Psoas muscle (tissue), 8 donors: ENCODE data around the gene PLEKHH3. TPM values are rescaled to one million over a fixed set of nuclear protein-coding genes. Genes with fewer than 3 reads are reported as not detected.

Experiments
- ATAC-seq, 4 donors: fragments of 200-7000 bp; cut with Tn5 transposase; one replicate each; pipeline ENCODE4 v1.9.1; 2020; ENCODE audit warnings: moderate library complexity in 3 of 4, mild to moderate bottlenecking in 2 of 4
- DNase-seq, 2 donors: peaks; one replicate each; pipeline ENCODE4 v3.0.0-alpha.2; 2020
- H3K27ac ChIP-seq: fragments of 200-600 bp; one replicate; pipeline ENCODE4 v1.8.0; 2022
- H3K27me3 ChIP-seq, 3 donors: fragments of 200-600 bp in 1 of 3; one replicate each; pipeline versions ENCODE4 v1.6.1 to v1.8.0; 2013 to 2022; ENCODE audit warnings: low read length in 2 of 3, mild to moderate bottlenecking in 2 of 3, moderate library complexity in 1 of 3; ENCODE audit not compliant: insufficient read depth in 3 of 3
- H3K36me3 ChIP-seq, 2 donors: fragments of 200-600 bp in 1 of 2; one replicate each; pipeline versions ENCODE4 v1.6.1 to v1.8.0; 2013 to 2022; ENCODE audit warnings: low read depth in 1 of 2, mild to moderate bottlenecking in 1 of 2, moderate library complexity in 1 of 2; ENCODE audit not compliant: insufficient read depth in 1 of 2
- H3K4me1 ChIP-seq: fragments of 200-600 bp; one replicate; pipeline ENCODE4 v1.8.0; 2022
- H3K4me3 ChIP-seq: fragments of 200-600 bp; one replicate; pipeline ENCODE4 v1.8.0; 2022; ENCODE audit warnings: mild to moderate bottlenecking
- H3K9me3 ChIP-seq: fragments of 200-600 bp; one replicate; pipeline ENCODE4 v1.8.0; 2022
- WGBS, 3 donors: extraction: QIAGEN DNeasy Blood & Tissue Kit; methylation state at CpG; one replicate each; pipeline versions ENCODE4 v1.1.6 to v1.1.7; 2013; 5-methylcytosine and 5-hydroxymethylcytosine counted together
- intact Hi-C, 2 donors: fragments of 100-400 bp; cut with DNase I; formaldehyde crosslinking; loops; one replicate each; pipeline versions ENCODE4 v1.11.0 to v1.14.2; 2022
- polyA plus RNA-seq, 3 donors: library from polyadenylated mRNA; stranded (reverse); fragments of 200-250 nt; gene quantifications; one replicate each; pipeline ENCODE4 v1.2.3, GENCODE V29; 2013
- total RNA-seq, 4 donors: library from RNA; stranded (reverse); fragmentation: NEBNext Ultra II Directional in 2 of 4; extraction: Animal tissue kit (Norgen Biotek cat#: 25700) in 2 of 4; gene quantifications; one replicate each; pipeline versions ENCODE4 v1.2.1 to v1.2.4, GENCODE V29; 2021 to 2023
- TF ChIP-seq, protein P1 (sequence below): fragments of 200-600 bp; IDR thresholded peaks from one replicate; pipeline ENCODE4 v1.8.0; 2022; ENCODE audit warnings: antibody characterized with exemption
- donor health status: healthy with polysubstance abuse.
- donor health status: DM: no; HTN: no; CAD: no; lungs with moderate emphysema.
- donor health status: Bipolar disorder and iron deficiency.
- donor health status: healthy.
- donor health status: DM: yes; HTN: yes; CAD: no.
- donor health status: DM: no; HTN: no; CAD: no.
- donor health status: DM: no; HTN: no; CAD: no.
- donor health status: DM: yes; HTN: yes; CAD: no.

Gene PLEKHH3
- total and polyA plus RNA-seq, 7 donors = 12.7 to 33.8 (median 15.8) TPM

DNA sequence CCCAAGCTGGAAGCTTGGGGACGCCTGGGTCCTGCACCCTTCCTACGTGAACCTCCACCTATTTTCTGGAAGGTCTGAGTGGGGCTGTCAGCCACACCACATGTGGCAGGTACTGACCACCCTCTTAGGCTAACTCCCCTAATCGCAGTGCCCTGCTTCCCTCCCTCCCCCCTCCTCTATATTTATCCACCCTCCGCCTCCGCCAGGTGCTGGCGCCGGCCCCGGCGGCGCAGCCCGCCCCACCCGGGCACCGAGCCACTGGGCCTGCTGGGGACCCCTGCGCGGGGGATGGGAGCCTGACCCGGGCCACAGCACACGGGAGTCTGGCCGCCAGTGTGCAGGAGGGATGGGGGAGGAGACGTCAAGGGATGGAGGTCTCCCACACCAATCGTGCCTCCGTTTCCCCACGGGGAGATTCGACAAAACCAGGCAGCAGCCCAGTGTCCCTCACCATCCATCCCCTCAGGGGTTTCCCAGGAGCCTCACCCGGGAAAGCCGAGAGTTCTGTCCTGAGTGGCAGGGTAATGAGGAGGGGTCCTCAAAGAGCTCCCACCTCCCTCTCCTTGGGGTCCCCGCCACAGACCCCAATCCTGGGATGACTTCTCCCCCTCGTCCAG is 1.3 kb downstream of the PLEKHH3 start:
- TF ChIP-seq, protein P1, sequence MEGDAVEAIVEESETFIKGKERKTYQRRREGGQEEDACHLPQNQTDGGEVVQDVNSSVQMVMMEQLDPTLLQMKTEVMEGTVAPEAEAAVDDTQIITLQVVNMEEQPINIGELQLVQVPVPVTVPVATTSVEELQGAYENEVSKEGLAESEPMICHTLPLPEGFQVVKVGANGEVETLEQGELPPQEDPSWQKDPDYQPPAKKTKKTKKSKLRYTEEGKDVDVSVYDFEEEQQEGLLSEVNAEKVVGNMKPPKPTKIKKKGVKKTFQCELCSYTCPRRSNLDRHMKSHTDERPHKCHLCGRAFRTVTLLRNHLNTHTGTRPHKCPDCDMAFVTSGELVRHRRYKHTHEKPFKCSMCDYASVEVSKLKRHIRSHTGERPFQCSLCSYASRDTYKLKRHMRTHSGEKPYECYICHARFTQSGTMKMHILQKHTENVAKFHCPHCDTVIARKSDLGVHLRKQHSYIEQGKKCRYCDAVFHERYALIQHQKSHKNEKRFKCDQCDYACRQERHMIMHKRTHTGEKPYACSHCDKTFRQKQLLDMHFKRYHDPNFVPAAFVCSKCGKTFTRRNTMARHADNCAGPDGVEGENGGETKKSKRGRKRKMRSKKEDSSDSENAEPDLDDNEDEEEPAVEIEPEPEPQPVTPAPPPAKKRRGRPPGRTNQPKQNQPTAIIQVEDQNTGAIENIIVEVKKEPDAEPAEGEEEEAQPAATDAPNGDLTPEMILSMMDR = no peak
- 1 to 3% (median 2%) methylated on average over 26 to 27 of the region's 27 CpGs for WGBS, 3 donors
- peak in 3 of 4 donors; percentile 1 to 23 (median 12) for ATAC-seq
- Histone ChIP-seq H3K27ac (peak overlapping the region; percentile 81), H3K4me3 (peak overlapping the region; percentile 96), H3K36me3 (peaks cover 0 to 35% of the 10 kb centered on the region in 2 donors), H3K4me1 (peaks cover 43% of the 10 kb centered on the region), H3K27me3 (no peaks in the 10 kb centered on the region), H3K9me3 (no peaks in the 10 kb centered on the region)
- DNase-seq = peak; percentile 56 to 71
- intact Hi-C loops = loop anchor here (2.0 to 10.0 kb wide), 3 partner anchors 57 to 361 kb away; partner anchors contain the start of gene PSMC3IP (in 1 of the 2)

DNA sequence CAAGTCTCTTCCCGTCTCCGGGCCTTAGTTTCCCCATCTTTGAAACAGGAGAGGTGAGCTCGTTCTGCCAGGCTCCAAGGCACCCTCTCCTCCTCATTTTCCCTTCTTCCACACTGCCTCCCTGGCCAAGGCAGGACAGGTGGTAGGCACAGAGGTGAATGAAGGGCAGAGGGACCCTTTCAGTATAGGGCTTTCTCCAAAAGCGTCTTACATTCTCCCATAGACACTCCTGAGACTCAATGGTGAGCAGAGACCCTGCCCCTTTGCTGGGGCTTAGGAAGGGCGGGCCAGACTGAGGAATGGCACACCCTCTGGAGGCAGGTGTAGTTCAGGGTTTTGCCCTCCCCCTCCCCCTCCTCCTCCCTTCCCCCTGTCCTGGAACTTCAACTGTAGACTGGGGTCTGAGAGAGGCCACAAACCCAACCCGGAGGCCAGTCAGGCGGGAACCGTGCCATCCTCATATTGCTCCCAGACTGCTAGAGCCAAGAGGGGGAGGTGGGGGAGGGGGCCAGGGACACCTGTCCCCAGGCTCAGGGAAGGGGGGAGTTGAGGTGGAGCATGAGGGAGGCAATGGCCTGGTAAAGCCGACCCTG is 1.9 kb downstream of the PLEKHH3 start:
- H3K4me1 ChIP-seq = peaks cover 38% of the 10 kb centered on the region
- H3K9me3 ChIP-seq = no peaks in the 10 kb centered on the region
- H3K27me3 ChIP-seq = no peaks in the 10 kb centered on the region
- H3K27ac ChIP-seq = peak overlapping the region; percentile 81
- DNase-seq (peak; percentile 61 to 65), ATAC-seq (peak in 1 of 4 donors; percentile 25)
- intact Hi-C loops = loop anchor here (2.0 to 10.0 kb wide), 4 partner anchors 53 to 360 kb away; partner anchors contain the start of gene PSMC3IP (in 1 of the 2)
- H3K4me3 ChIP-seq = peak overlapping the region; percentile 96
- TF ChIP-seq, protein P1 = no peak
- WGBS, 3 donors = 9 to 27% (median 14%) methylated on average over 9 of the region's 9 CpGs
- H3K36me3 ChIP-seq = peaks cover 0 to 41% of the 10 kb centered on the region in 2 donors

DNA sequence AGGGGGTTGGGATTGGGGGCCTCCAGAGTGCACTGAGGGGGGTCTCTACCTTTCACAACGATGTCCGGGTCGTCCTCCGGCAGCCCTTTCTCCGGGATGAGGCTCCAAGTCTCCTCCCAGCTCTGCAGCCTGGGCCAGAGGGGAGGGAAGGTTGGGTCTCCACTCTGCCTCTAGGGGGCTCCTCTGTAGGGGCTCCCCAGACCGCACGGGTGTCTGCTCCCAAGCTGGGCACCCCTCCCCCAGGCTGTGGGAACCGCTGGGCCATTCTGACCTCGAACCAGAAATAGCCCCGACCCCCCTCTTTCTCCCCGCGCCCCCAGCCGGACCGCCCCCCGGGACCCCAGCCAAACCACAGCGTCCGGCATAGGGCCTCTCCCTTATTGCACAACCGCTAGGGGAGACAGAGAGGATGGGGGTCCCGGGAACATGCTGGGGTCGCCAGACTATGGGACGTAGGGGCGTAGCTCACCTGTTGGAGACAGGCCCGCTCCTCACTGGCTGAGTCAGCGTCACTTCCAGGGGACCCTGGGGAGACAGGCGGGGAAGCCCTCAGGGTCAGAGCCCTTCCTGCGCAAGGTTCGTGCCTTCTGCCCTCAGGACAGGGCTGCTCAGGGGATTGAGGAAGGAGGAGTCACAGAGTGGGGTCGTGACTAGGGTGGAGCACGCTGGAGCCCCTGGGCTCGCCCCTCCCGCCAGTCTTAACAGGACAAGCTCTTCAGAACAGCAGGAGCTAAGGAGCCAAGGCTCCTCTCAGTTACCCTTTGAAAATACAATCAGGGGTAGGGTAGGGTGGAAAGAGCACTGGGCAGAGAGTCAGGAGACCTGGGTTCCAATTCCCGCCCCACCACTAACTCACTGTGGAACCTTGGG is 2.7 kb downstream of the PLEKHH3 start:
- Histone ChIP-seq H3K36me3 (peaks cover 0 to 48% of the 10 kb centered on the region in 2 donors), H3K27ac (peak overlapping the region; percentile 81), H3K4me3 (peak overlapping the region; percentile 96), H3K9me3 (no peaks in the 10 kb centered on the region), H3K4me1 (peaks cover 40% of the 10 kb centered on the region), H3K27me3 (no peaks in the 10 kb centered on the region)
- intact Hi-C loops = loop anchor here (2.0 to 10.0 kb wide), 3 partner anchors 52 to 359 kb away; no protein-coding TSS in a partner anchor
- WGBS, 3 donors = 8 to 23% (median 12%) methylated on average over 27 to 32 of the region's 32 CpGs
- peak; percentile 6 to 24 (median 20) for ATAC-seq
- TF ChIP-seq, protein P1 = peak; percentile 32
- peak; percentile 85 to 90 for DNase-seq

DNA sequence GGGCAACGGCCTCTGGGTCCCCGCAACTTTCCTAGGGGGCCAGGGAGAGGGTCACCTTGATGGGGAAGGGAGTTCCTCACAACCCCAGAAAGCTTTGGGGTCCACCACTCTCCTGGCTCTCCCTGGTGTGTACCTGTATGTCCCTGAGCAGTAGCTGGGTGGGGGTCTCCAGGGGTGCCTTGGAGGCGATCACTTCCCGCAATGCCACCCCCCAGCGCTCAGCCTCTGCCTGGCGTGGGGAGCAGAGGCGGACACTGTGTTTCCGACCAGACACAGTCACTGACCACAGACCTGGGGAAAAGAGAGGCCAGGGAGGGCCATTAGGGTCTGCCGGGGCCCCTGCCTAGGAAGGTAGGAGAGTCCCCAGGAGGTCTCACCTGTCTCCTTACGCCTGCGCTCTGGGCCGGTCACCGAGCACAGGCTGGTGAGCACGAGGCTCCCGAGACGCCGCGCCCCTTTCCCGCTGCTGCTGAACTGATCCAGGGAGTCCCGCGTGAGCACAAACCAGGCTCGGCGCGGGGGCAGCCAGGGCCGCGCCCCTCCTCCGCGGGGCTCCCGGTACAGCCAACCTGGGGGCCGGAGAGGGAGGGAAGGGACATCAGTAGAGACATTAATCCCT is 3.4 kb downstream of the PLEKHH3 start:
- WGBS, 3 donors = 50 to 66% (median 51%) methylated on average over 30 of the region's 30 CpGs
- peaks cover 40% of the 10 kb centered on the region for H3K4me1 ChIP-seq
- H3K9me3 ChIP-seq = no peaks in the 10 kb centered on the region
- H3K4me3 ChIP-seq = peak overlapping the region; percentile 96
- H3K27ac ChIP-seq = peak overlapping the region; percentile 81
- DNase-seq (no peak), ATAC-seq (no peak)
- TF ChIP-seq, protein P1 = no peak
- intact Hi-C loops = loop anchor here (5.0 to 10.0 kb wide), 2 partner anchors 51 to 359 kb away; no protein-coding TSS in a partner anchor
- H3K27me3 ChIP-seq = no peaks in the 10 kb centered on the region
- peaks cover 0 to 56% of the 10 kb centered on the region in 2 donors for H3K36me3 ChIP-seq
